Hematopoietic multipotent progenitor cell treated with erythropoietin and hydrocortisone succinate and interleukin-3 and kit ligand, for 15 days (in vitro differentiated cells): ENCODE results near the gene SLC36A3.
"Not testable (repeated sequence)": the region's sequence is repeated elsewhere in the genome, so short reads cannot be mapped to it uniquely, and the experiment has no call there.

Experiments
- DNase-seq: peaks from one replicate; pipeline ENCODE4 v3.0.0-alpha.2; 2015; ENCODE audit warnings: low spot score

The SLC36A3 gene

GRCh38 chr5:151303666-151304065 is at the start of gene SLC36A3:
TSS of gene SLC36A3 (minus strand) at chr5:151303766. CDS start at chr5:151303354, 412 bp downstream.
- no peak for DNase-seq

DNA sequence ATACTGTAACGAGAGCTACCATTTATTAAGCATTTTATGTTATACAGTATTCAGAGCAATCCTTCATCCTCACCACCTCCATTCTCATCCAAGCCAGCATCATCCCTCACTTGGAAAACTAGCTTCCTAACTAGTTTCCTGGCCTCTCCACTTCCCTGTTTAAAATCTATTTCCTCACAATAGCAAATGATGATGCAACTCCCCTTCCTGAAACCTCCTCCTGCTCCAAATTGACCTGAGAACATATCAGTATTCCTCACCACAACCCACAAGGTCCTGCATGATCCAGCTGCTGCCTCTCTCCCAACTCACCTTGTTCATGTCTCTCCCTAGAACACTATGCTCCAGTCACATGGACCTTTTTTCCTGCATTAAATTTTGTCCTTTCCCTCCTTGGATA is 48.1 kb upstream of the SLC36A3 start:
- no peak for DNase-seq

DNA sequence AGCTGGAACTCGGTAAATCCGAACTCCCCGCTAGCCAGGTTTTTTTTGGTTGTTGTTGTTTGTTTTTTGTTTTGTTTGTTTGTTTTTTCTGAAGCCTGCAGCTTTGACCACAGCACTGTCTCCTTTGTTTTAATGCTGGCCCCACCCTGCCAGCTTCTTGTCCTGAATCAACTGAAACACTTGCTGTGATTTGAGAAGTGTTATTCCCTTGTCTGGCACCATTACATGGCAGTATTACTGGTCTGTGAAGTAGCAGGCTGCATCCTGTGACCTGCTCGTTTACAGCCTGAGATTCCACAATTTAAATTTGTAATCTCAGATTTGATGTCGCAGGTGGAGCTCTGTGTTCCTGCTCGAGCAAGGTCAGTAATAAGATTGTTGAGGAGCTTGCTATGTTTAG is 45.2 kb upstream of the SLC36A3 start:
- DNase-seq = no peak

- DNase-seq = no peak
Observed at GRCh38 chr5:151347369-151347768, 43.8 kb upstream of the SLC36A3 start, which contains the start of gene SLC36A2. TSS of gene SLC36A2 (minus strand) at chr5:151347559. CDS start at chr5:151347460, 99 bp downstream.

GRCh38 chr5:151345808-151346478 is 42.4 kb upstream of the SLC36A3 start:
- DNase-seq = no peak

DNA sequence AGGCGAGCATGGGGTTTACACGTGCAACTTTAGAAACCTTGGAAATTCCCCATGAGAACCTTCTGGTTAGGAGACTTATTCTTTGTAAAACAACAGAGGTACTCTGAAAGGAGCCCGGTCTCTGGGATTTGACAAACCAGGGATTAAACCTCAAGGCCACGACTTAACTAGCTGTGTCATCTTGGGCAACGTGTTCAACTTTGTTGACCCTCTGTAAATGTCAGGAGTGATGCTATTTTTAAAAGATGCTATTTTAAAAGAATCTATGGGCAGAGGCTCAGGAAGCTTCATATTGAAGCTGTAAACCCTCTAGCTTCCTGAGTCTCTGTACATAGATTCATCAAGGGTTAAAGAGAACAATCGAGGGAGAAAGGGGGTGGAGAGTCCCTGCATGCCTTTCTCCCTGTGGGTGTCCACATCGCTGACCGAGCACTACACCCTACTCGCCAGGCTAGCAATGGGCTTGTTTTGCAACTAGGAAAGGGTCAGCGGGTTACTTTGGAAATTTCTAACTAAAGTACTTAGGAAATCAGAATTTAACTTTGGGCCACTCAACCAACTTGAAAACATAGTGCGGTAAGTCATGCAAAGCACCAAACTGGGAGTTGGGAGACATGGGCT is 41.7 kb upstream of the SLC36A3 start:
- DNase-seq = no peak

DNA sequence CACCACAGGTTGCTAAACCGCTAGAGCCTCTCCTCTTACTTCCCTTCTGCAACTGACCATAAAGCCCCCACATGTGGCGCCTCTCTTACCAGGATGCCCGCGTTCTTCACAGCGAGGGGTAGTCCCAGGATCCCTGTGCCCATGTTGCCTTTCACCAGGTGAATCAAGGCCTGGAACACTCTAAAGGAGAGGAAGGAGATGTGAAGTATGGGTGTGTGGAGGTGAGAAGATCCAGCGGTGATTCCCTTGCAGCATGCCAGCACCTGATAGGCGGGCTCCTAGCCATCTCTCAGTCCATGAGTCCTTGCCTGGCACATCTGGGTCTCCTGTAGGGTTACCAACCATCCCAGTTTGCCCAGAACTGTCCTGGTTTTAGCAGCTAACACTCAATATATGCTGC is 40.5 kb upstream of the SLC36A3 start:
- DNase-seq = no peak

GRCh38 chr5:151340004-151340403 is 36.4 kb upstream of the SLC36A3 start:
- no peak for DNase-seq

- DNase-seq = no peak
Observed at GRCh38 chr5:151338734-151339133, 35.2 kb upstream of the SLC36A3 start.

GRCh38 chr5:151332857-151333256 is 29.3 kb upstream of the SLC36A3 start:
- DNase-seq = no peak

DNA sequence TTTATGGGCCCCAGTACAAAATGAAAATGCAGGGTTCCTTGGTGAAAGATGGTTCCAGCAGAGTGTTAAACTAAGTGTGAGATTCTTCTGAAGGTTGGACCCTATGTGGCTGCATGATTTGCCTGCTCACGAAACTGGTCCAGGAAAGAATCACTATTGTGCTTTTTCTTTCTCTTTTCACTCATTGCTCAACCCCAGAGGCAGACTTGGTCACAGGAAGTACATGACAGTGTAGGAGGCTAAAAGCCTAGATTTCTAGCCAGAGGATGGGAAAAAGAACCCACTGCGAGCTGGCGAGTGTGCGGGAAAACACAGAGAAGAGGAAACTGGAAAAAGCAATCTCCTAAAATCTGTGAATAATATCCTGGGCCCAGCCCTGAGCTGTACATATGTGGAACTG is 25.2 kb upstream of the SLC36A3 start:
- no peak for DNase-seq

GRCh38 chr5:151327585-151327984 is 24.0 kb upstream of the SLC36A3 start:
- no peak for DNase-seq

GRCh38 chr5:151326266-151326665 is 22.7 kb upstream of the SLC36A3 start:
- no peak for DNase-seq

DNA sequence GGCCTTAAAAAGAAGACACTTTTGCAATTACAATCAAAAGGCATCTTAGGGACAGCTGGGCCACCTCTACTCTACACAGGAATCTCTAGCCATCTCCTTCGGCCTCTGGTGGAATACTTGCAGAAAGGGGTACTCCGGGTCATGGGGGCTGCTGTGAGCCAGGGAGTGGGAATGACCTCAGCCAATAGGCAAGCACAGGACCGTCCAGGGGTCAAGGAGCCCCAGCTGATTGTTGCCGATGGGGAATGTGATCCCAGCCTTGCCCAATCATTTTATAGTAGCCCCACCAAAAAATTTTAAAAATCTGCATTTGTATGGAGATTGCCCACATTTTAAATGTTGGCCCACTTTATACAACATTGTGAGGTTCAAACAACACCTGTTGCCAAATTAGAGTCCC is 16.9 kb upstream of the SLC36A3 start:
- no peak for DNase-seq

GRCh38 chr5:151318850-151319732 is 15.5 kb upstream of the SLC36A3 start:
- DNase-seq = no peak

DNA sequence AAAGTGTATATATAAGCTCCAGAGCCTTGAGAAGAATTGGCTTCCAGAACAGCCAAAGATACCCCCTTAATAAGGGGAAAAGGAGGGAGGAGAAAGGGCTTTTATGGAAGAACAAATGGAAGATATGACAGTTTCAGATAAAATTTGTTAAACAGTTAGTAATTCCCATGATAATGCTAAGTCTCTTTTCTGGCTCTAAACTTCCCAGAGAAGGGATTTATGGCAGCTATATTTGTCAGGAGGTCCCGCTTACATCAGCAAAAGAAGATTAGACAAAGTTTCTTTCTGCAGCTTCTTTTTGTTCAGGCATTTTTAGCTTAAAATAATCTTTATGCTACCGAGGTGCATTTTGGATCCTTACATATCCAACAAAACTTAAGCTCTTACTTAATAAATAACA is 14.3 kb upstream of the SLC36A3 start:
- no peak for DNase-seq

DNA sequence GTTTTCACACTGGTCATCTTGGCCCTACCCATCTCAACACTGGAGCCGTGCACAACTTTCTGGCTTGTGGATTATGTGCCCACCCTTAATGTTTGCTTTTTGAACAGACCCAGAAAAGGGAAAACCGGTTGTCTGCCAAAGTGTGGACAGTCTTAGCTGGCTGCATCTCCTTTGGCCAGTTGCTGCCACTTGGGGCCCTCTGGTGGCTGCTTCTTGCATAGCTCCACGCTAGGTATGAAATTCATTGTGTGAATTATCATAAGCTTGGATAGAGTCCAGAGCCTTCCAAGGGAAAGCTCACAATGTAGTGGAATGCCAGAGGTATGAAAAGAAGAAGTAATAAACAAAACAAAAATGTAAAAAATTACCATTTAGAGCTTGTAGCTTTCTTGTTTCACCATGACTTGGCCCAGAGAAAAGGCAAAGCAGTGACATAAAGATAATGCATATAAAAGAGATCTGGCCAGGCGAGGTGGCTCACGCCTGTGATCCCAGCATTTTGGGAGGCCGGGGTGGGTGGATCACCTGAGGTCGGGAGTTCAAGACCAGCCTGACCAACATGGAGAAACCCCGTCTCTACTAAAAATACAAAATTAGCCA is 12.5 kb upstream of the SLC36A3 start:
- DNase-seq = peak; percentile 52

DNA sequence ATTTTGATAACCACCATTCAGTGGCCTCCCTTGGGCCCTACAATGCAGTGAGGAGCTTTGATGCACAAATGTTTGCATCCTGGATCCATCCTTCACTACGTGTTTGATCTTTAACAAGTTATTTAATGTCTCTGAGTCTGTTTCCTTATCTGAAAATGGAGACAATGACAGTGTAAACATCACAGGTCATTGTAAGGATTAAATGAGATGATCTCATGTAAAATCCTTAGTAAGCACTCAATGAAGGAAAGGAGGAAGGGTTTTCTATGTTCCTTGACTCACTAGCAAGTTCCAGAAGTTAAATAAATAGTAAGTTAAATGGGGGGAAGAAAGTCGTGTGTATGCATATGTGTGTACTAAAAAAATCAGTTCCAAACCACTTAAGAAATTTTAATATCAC is 9.8 kb upstream of the SLC36A3 start:
- DNase-seq = no peak

DNA sequence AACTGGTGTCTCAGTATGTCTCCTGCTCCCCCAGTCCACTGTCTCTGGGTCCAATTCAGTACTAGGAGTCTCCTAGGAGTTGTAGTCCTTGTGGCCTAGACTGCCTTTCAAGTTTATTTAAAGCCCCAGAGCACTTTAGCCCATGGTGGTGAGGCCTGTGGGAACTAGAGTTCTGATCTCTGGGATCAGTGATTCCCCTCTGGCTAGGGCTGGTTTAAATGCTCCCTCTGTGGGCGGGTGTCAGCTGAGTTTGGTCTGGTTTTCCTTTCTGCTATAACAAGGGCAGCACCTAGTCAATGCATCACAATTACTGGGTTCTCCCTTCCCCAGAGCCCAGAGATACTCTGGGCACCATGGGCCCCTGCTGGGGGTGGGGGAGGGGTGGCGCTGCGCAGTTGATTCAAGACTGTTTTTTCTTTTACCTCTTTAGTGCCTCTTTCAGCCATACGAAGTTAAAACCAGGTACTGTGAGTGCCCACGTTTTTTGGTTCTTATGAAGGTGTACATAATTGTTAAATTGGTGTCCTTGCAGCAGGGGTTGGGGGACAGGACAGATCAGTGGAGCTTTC is 9.3 kb upstream of the SLC36A3 start:
- DNase-seq = no peak

GRCh38 chr5:151310932-151311331 is 7.4 kb upstream of the SLC36A3 start:
- DNase-seq = no peak

DNA sequence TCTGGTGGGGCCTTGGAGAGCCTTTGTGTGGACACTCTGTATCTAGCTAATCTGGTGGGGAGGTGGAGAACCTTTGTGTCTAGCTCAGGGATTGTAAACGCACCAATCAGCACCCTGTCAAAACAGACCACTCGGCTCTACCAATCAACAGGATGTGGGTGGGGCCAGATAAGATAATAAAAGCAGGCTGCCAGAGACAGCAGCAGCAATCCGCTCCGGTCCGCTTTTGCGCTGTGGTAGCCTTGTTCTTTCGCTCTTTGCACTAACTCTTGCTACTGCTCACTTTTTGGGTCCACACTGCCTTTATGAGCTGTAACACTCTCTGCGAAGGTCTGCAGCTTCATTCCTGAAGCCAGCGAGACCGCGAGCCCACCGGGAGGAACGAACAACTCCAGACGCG is 6.3 kb upstream of the SLC36A3 start:
- not testable (repeated sequence) for DNase-seq

- DNase-seq = not testable (repeated sequence)
Observed at GRCh38 chr5:151309266-151309665, 5.7 kb upstream of the SLC36A3 start.
